ENCODE data around the gene TAC3. TPM values are rescaled to one million over a fixed set of nuclear protein-coding genes. Genes with fewer than 3 reads are reported as not detected.

TAC3 gene
- total RNA-seq, 1 experiment from 2014 or later: 6.2 TPM

DNA sequence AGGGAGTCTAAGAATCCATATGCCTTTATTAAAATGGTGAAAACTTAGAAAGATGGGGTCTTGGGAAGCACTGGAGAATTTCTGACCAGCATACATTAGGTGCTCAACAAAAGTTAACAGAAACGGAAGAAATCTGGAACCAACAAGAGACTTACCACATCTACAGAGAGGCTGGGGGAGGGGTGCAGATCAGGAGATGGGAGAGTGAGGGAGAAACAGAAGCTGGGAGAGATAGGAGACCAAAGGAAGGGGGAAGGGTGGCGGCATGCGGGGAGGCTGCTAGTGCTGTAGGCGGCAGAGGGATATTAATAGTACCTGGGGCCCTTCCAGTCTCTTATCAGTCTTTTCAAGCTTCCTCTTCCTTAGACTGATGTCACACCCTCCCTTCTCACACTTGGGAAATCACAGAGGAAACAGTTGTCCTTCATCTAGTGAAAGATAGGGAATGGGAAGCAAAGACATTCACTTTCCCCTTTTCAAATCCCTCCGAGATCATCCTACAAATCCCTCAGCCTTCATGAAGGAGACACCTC lies 28.1 kb downstream of the TAC3 start:
- H2BK120ac ChIP-seq (ENCODE audit: low read depth, low read length, poor library complexity, severe bottlenecking): no peak overlapping the region
- no peaks in the 10 kb centered on the region for H3K9me3 ChIP-seq (ENCODE audit: control insufficient read depth, low read depth, low read length)
- H3K4me1 Mint-ChIP-seq: peaks cover 18 to 23% of the 10 kb centered on the region in 2 experiments
- H3K27me3 Mint-ChIP-seq (ENCODE audit: low read depth): peaks cover 1% of the 10 kb centered on the region; the same call in 1 of the 2 replicates
- H3K27ac Mint-ChIP-seq: peak overlapping the region in 1 of 3 experiments; percentile 41; a peak in 1 of 7 replicates
- no peaks in the 10 kb centered on the region for H3K9me3 Mint-ChIP-seq
- no peak overlapping the region for H3K14ac ChIP-seq (ENCODE audit: insufficient read depth, low read length)
- no peak overlapping the region for H4K8ac ChIP-seq (replicated peaks; ENCODE audit: insufficient read length, low read depth, low read length)
- no peak for TF ChIP-seq CTCF (conservative IDR thresholded peaks at IDR 0.05)
- H2AFZ ChIP-seq (ENCODE audit: low read length): no peak overlapping the region
- H2BK5ac ChIP-seq (ENCODE audit: insufficient read length, low read length): no peak overlapping the region
- H3K79me1 ChIP-seq (ENCODE audit: insufficient read depth, low read depth, low read length, poor library complexity, severe bottlenecking): no peaks in the 10 kb centered on the region
- H3K27ac ChIP-seq (ENCODE audit: insufficient read length, low read depth, low read length): no peak overlapping the region
- no peaks in the 10 kb centered on the region; a peak in 1 of 7 replicates for H3K36me3 Mint-ChIP-seq (ENCODE audit: insufficient read depth in 1 of 3, low read depth in 3 of 3)
- no peaks in the 10 kb centered on the region for H3K27me3 ChIP-seq (ENCODE audit: insufficient read depth, low read length)
- no peak overlapping the region for H3K56ac ChIP-seq (ENCODE audit: insufficient read length, low read depth, low read length)
- DNase-seq: peak; percentile 38
- no peak overlapping the region for H3K4me3 Mint-ChIP-seq
- H4K20me1 ChIP-seq (ENCODE audit: control insufficient read depth, insufficient read depth, insufficient read length): no peaks in the 10 kb centered on the region
- no peak overlapping the region for H2BK20ac ChIP-seq (ENCODE audit: low read depth, low read length, poor library complexity, severe bottlenecking)
- H3K9ac ChIP-seq (ENCODE audit: extremely low read depth, insufficient read length, low read length): no peak overlapping the region
- H3K4me1 ChIP-seq (ENCODE audit: insufficient read depth, low read length): peaks cover 3% of the 10 kb centered on the region; the same call in 1 of the 2 replicates
- H2AK5ac ChIP-seq (ENCODE audit: insufficient read length, low read length): no peak overlapping the region
- H3K23me2 ChIP-seq (ENCODE audit: insufficient read length, low read depth, low read length, poor library complexity, severe bottlenecking): no peaks in the 10 kb centered on the region
- no peak overlapping the region for H3K18ac ChIP-seq (ENCODE audit: insufficient read length, low read depth, low read length)
- H4K91ac ChIP-seq (ENCODE audit: insufficient read length, low read depth, low read length): no peak overlapping the region
- H3K79me2 ChIP-seq (ENCODE audit: insufficient read depth, low read length): no peaks in the 10 kb centered on the region
- no peak overlapping the region for H3K4ac ChIP-seq (ENCODE audit: low read depth, low read length)
- H2BK12ac ChIP-seq (ENCODE audit: insufficient read length, low read depth, low read length): no peak overlapping the region
- no CpG with 5 or more reads among the region's 5 CpGs for WGBS (ENCODE audit: extremely low coverage, insufficient read length, low lambda C conversion rate)
- no peak overlapping the region for H3K23ac ChIP-seq (ENCODE audit: insufficient read length, low read depth, low read length)
- no peak overlapping the region for H3K4me2 ChIP-seq (ENCODE audit: insufficient read depth, insufficient read length, low read length)
- no peak overlapping the region for H4K5ac ChIP-seq (ENCODE audit: insufficient read length, low read depth, low read length)
- no peak overlapping the region for H2BK15ac ChIP-seq (ENCODE audit: low read depth, low read length)
- no peak overlapping the region for H3T11ph ChIP-seq (ENCODE audit: low read length)

All from H9 (cell line).